Astrocyte of the cerebellum (primary cell): ENCODE data around the gene NRXN2.

Experiments used
- DNase-seq: peaks from one replicate; pipeline ENCODE4 v3.0.0-alpha.2; 2011; ENCODE audit warnings: low read depth
- H3K4me3 ChIP-seq: 2 replicates; pipeline ENCODE4 v1.5.1; 2011; ENCODE audit warnings: mild to moderate bottlenecking, low read depth, low read length, moderate library complexity
- in situ Hi-C: cut with HindIII; loops from 2 replicates; pipeline ENCODE4 v1.10.0; 2017; ENCODE audit warnings: low sequenced_read_pairs
- TF ChIP-seq, protein P1 (sequence below): IDR thresholded peaks from 2 replicates; pipeline ENCODE4 v1.5.1; 2012; ENCODE audit warnings: low read length, low read depth, moderate library complexity, mild to moderate bottlenecking; ENCODE audit errors: missing control alignments

The NRXN2 gene

DNA sequence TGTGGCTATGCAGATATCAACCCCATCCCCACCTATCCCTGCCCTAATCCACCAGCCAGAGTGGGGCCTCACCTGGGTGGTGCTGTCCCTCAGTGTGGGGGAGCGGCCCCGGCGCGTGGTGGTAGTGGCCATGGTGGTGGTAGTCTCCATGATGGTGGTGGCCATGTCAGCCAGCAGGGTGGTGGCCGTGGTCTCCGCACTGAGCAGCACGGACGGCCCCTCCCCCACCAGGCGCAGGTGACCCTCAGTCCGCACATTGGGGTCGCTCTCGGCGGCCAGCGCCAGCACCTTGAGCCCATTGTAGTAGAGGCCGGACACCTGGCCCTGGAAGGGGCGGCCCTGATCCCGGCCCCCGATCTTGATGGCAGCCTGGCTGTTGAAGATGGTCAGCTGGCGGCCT lies 100.3 kb downstream of the NRXN2 start:
- no peak for DNase-seq
- no peak overlapping the region for H3K4me3 ChIP-seq
- TF ChIP-seq, protein P1, sequence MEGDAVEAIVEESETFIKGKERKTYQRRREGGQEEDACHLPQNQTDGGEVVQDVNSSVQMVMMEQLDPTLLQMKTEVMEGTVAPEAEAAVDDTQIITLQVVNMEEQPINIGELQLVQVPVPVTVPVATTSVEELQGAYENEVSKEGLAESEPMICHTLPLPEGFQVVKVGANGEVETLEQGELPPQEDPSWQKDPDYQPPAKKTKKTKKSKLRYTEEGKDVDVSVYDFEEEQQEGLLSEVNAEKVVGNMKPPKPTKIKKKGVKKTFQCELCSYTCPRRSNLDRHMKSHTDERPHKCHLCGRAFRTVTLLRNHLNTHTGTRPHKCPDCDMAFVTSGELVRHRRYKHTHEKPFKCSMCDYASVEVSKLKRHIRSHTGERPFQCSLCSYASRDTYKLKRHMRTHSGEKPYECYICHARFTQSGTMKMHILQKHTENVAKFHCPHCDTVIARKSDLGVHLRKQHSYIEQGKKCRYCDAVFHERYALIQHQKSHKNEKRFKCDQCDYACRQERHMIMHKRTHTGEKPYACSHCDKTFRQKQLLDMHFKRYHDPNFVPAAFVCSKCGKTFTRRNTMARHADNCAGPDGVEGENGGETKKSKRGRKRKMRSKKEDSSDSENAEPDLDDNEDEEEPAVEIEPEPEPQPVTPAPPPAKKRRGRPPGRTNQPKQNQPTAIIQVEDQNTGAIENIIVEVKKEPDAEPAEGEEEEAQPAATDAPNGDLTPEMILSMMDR, result no peak
- in situ Hi-C loops, result no loop called here

DNA sequence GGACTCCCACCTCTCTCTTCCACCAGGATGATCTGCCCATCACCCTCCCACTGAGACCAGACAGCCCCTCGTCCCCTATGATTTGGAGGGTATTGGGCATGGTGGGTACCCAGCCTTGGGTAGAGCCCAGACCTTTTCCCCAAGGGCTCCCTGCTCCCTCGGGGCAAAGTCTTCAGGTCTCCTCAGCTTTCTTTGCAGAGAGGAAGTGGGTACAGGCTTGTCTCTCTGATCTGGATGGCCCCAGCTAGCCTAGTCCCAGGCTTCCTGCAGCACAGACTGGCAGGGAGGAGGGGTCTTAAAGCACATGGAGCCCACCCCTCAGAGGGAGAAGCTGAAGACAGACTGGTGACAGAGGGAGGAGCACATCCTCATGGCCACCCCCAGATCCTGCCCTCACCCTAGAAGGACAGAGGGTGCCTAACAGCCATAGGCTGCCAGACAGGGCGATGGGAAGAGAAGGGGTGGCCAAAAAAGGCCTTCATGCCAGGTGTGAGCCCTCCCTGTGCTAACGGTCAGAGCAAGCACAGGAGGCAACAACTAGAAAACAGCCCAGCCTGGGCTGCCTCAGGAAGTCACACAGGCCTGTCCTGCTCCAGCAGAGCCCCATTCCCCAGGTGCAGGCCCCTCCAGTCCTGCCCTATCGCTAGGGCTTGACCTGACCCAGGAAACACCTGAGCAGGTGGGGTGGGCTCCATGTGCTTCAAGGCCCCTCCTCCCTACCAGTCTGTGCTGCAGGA lies 101.5 kb downstream of the NRXN2 start:
- no peak overlapping the region for H3K4me3 ChIP-seq
- TF ChIP-seq, protein P1, result no peak
- DNase-seq, result no peak
- in situ Hi-C loops, result no loop called here

DNA sequence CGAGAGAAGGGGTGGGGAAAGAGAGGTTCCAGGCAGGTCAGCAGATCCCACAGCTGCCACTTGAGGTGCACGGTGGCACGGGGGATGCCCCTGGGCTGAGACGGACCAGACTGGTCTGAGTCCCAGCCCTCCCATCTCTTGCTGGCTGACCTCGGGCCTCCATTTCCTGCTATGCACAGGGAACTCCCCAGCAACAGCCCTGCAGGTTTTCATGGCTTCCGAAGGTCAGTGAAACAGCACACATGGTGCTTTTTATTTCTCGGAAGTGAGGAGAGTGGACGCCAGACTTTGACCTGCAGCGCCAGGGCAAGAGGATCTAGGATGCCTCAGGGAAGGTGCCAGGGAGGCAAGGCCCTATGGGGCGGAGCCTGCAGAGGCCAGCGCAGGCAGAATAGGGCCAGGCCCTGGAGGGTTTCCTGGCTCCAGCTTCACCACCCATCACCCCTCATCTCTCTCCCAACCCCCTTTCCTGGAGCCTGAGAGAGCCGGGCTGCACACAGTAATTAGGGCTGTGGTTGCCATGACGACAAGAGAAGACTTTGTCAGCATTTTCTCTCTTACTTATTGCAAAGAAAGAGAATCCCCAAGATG lies 102.5 kb downstream of the NRXN2 start:
- in situ Hi-C loops, result no loop called here
- TF ChIP-seq, protein P1, result no peak
- H3K4me3 ChIP-seq, result no peak overlapping the region
- no peak for DNase-seq

DNA sequence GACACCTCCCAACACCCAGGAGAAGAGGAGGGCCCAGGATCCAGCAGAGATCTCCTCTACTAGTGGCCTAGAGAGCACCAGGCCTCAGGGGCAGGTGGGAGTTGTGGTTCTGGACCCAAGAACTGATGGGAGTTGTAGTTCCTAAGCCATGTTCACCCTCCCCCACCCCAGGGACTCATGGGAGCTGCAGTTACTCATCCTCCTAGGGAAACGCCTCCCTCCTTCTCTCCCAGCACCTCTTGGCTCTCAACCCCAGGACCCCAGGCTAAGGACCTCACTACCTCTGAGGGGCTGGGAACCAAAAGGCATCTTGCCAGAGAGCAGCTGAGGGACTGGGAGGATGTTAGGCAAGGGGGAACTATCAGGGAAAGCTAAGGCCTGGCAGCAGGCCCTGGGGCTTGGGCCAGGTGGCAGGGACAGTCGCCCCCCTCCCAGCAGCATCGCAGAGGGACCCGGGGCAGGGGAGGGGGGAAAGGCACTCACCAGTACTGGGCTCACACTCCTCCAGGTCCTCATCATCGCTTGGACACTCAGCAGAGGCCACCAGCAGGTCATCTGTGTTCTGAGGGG lies 103.1 kb downstream of the NRXN2 start:
- in situ Hi-C loops, result no loop called here
- no peak for DNase-seq
- TF ChIP-seq, protein P1, result no peak
- no peak overlapping the region for H3K4me3 ChIP-seq

DNA sequence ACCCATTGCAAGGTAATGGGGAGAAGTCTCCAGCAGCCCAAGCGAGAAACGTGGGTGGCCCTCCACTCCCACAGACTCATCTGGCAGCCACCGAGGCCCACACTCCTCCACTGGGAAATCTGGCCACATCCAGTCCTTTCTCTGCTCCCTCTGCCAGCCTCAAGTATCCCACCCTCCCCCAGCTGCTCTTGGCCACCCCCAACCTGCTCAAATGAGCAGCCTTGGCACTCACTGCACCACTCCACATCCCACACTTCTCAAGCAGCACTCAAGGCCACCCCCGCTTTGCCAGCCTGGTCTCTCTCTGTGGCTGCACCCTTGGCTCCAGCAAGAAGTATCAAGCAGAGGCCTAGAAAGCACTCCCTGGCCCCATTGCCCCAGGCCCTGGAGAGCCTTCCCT lies 103.8 kb downstream of the NRXN2 start:
- TF ChIP-seq, protein P1, result no peak
- in situ Hi-C loops, result no loop called here
- no peak overlapping the region for H3K4me3 ChIP-seq

DNA sequence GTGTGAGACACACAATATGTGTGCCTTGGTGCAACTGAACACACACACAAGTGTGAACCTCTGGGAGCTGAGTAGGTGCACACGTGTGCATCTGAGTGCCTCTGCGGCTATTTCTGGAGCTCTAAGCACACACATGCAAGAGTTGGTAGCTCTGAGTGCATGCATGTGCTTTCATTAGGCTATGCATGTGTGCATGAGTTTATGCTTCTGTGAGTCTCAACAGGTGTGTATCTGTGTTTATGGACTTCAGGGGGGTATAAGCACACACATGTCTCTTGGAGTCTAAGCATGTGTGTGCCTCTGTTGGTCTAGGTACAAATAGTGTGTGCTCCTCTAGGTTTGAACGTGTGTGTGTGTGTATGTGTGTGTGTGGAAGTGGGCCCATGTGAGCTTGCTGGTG lies 106.2 kb downstream of the NRXN2 start:
- in situ Hi-C loops, result no loop called here
- TF ChIP-seq, protein P1, result no peak
- no peak overlapping the region for H3K4me3 ChIP-seq
- no peak for DNase-seq

More for the DNA sequence above, 103.8 kb downstream of the NRXN2 start:
- DNase-seq, result no peak
